Measurements from ENCODE around the gene FLT1.

GRCh38 chr13:28320209-28320608 is 174.7 kb downstream of the FLT1 start:
- no peak for TF ChIP-seq CTCF (IDR thresholded peaks at IDR 0.05)
- TF ChIP-seq POLR2A (IDR thresholded peaks at IDR 0.05), result no peak
- no peak for TF ChIP-seq EP300 (IDR thresholded peaks at IDR 0.05)
